UCSD-AML1 (cell line): Measurements from ENCODE around the gene GC.
"Not testable (repeated sequence)": the region's sequence is repeated elsewhere in the genome, so short reads cannot be mapped to it uniquely, and the experiment has no call there.

Source experiments
- DNase-seq: peaks from one replicate; lab custom pipeline; 2025; ENCODE audit not compliant: unreplicated experiment; lab: John Stamatoyannopoulos, UW

Gene GC

GRCh38 chr4:71768123-71768522, 15.8 kb downstream of the GC start:
- no peak for DNase-seq

GRCh38 chr4:71765821-71766383, 18.0 kb downstream of the GC start:
- no peak for DNase-seq

- DNase-seq = no peak
Measured at GRCh38 chr4:71765350-71765749, 18.5 kb downstream of the GC start.

- no peak for DNase-seq
Measured at GRCh38 chr4:71752383-71753042, 31.4 kb downstream of the GC start.

GRCh38 chr4:71749008-71749594, 34.8 kb downstream of the GC start:
- DNase-seq = no peak

- DNase-seq = no peak
Measured at GRCh38 chr4:71746379-71746778, 37.5 kb downstream of the GC start.

GRCh38 chr4:71738782-71739181, 45.1 kb downstream of the GC start:
- DNase-seq = not testable (repeated sequence)

GRCh38 chr4:71732706-71733105, 51.2 kb downstream of the GC start:
- no peak for DNase-seq

GRCh38 chr4:71732066-71732465, 51.8 kb downstream of the GC start:
- DNase-seq = no peak

GRCh38 chr4:71729856-71730255, 54.0 kb downstream of the GC start:
- no peak for DNase-seq

- no peak for DNase-seq
Measured at GRCh38 chr4:71713611-71714203, 70.2 kb downstream of the GC start.

GRCh38 chr4:71711985-71712348, 71.9 kb downstream of the GC start:
- DNase-seq = no peak

GRCh38 chr4:71711044-71711984, 72.6 kb downstream of the GC start:
- DNase-seq = no peak

GRCh38 chr4:71709961-71710360, 73.9 kb downstream of the GC start:
- no peak for DNase-seq

- no peak for DNase-seq
Measured at GRCh38 chr4:71698141-71698540, 85.7 kb downstream of the GC start.

GRCh38 chr4:71697031-71697430, 86.8 kb downstream of the GC start:
- DNase-seq = no peak

- DNase-seq = no peak
Measured at GRCh38 chr4:71694961-71695360, 88.9 kb downstream of the GC start.

GRCh38 chr4:71692963-71693362, 90.9 kb downstream of the GC start:
- no peak for DNase-seq

- DNase-seq = no peak
Measured at GRCh38 chr4:71692198-71692597, 91.7 kb downstream of the GC start.
